CD1c-positive myeloid dendritic cell (primary cell): ENCODE results near the gene SH2D1B.
"Not testable (repeated sequence)": the region's sequence is repeated elsewhere in the genome, so short reads cannot be mapped to it uniquely, and the experiment has no call there.

Source experiments
- DNase-seq: peaks from one replicate; pipeline ENCODE4 v3.0.0-alpha.2; 2016; ENCODE audit errors: extremely low spot score

The SH2D1B gene

GRCh38 chr1:162412002-162412401 lies at the start of gene SH2D1B:
TSS of gene SH2D1B (minus strand) at chr1:162412136. CDS start at chr1:162412016, 120 bp downstream.
- peak; percentile 12 for DNase-seq

- no peak for DNase-seq
These were observed 46.3 kb upstream of the SH2D1B start for GRCh38 chr1:162458236-162458635.

GRCh38 chr1:162456323-162456722 lies 44.4 kb upstream of the SH2D1B start:
- no peak for DNase-seq

- not testable (repeated sequence) for DNase-seq
These were observed 42.4 kb upstream of the SH2D1B start for GRCh38 chr1:162454361-162454760.

- no peak for DNase-seq
These were observed 35.0 kb upstream of the SH2D1B start for GRCh38 chr1:162446946-162447345.

- no peak for DNase-seq
These were observed 33.0 kb upstream of the SH2D1B start for GRCh38 chr1:162444903-162445302.

GRCh38 chr1:162432977-162433713 lies 21.2 kb upstream of the SH2D1B start:
- not testable (repeated sequence) for DNase-seq

- no peak for DNase-seq
These were observed 18.6 kb upstream of the SH2D1B start for GRCh38 chr1:162430583-162430982.

GRCh38 chr1:162422662-162423375 lies 10.9 kb upstream of the SH2D1B start:
- DNase-seq: peak; percentile 86

GRCh38 chr1:162421258-162422164 lies 9.6 kb upstream of the SH2D1B start:
- DNase-seq: no peak

GRCh38 chr1:162420120-162420519 lies 8.2 kb upstream of the SH2D1B start:
- no peak for DNase-seq

GRCh38 chr1:162419450-162419931 lies 7.6 kb upstream of the SH2D1B start:
- not testable (repeated sequence) for DNase-seq

- DNase-seq: not testable (repeated sequence)
These were observed 6.6 kb upstream of the SH2D1B start for GRCh38 chr1:162418584-162418983.

GRCh38 chr1:162417650-162418049 lies 5.7 kb upstream of the SH2D1B start:
- no peak for DNase-seq

GRCh38 chr1:162416909-162417308 lies 5.0 kb upstream of the SH2D1B start:
- DNase-seq: no peak

GRCh38 chr1:162416215-162416614 lies 4.3 kb upstream of the SH2D1B start:
- DNase-seq: no peak

GRCh38 chr1:162407539-162407938 lies 4.4 kb downstream of the SH2D1B start:
- DNase-seq: no peak

GRCh38 chr1:162406811-162407210 lies 5.1 kb downstream of the SH2D1B start:
- DNase-seq: no peak

GRCh38 chr1:162405800-162406199 lies 6.1 kb downstream of the SH2D1B start:
- DNase-seq: no peak

GRCh38 chr1:162404550-162405160 lies 7.3 kb downstream of the SH2D1B start:
- peak; percentile 67 for DNase-seq

- DNase-seq: no peak
These were observed 11.1 kb downstream of the SH2D1B start for GRCh38 chr1:162400790-162401355.
